HCEC 1CT (cell line): ENCODE results near the gene LIFR.
"Not testable (repeated sequence)": the region's sequence is repeated elsewhere in the genome, so short reads cannot be mapped to it uniquely, and the experiment has no call there.

Experiments
- DNase-seq: peaks from one replicate; pipeline ENCODE4 v3.0.0-alpha.2; 2017

The LIFR gene, protein sequence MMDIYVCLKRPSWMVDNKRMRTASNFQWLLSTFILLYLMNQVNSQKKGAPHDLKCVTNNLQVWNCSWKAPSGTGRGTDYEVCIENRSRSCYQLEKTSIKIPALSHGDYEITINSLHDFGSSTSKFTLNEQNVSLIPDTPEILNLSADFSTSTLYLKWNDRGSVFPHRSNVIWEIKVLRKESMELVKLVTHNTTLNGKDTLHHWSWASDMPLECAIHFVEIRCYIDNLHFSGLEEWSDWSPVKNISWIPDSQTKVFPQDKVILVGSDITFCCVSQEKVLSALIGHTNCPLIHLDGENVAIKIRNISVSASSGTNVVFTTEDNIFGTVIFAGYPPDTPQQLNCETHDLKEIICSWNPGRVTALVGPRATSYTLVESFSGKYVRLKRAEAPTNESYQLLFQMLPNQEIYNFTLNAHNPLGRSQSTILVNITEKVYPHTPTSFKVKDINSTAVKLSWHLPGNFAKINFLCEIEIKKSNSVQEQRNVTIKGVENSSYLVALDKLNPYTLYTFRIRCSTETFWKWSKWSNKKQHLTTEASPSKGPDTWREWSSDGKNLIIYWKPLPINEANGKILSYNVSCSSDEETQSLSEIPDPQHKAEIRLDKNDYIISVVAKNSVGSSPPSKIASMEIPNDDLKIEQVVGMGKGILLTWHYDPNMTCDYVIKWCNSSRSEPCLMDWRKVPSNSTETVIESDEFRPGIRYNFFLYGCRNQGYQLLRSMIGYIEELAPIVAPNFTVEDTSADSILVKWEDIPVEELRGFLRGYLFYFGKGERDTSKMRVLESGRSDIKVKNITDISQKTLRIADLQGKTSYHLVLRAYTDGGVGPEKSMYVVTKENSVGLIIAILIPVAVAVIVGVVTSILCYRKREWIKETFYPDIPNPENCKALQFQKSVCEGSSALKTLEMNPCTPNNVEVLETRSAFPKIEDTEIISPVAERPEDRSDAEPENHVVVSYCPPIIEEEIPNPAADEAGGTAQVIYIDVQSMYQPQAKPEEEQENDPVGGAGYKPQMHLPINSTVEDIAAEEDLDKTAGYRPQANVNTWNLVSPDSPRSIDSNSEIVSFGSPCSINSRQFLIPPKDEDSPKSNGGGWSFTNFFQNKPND

DNA sequence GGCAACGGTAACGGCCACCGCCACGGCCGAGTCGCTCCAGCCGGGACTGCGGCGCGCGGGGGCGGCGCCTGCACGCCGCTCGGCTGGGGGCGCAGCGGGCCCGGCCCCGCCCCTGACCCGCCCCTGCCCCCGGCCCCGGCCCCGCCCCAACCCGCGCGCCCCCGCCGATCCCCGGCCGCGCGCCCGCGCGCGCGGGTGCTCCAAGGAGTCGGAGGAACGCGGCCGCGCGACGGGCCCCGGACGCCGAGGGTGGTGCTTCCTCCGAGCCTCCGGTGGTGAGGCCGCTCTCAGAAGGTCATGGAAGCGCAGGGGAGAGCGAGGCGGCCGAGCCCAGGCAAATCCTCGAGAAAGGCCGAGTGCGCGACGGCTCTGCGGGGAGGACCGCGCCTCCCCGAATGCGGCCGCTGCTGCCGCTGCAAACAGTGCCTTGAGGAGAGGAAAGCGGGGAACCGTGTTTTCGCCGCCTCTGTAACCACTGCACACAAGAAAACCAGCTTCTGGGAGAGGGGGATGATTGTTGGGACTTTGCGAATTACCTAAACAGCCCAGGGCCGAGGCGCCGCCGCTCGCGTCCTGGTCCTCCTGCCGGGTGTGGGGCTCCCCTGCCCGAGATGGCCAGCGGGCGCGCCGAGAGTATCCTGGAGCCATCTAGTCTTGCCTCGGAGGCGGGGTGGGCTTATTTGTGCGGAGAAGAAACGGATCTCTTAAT is at the start of gene LIFR:
Gene LIFR (minus strand): TSS at position 48 of the 709 bp plus-strand sequence. CDS start 25,999 bp downstream, outside the sequence.
- DNase-seq = peak; percentile 77

DNA sequence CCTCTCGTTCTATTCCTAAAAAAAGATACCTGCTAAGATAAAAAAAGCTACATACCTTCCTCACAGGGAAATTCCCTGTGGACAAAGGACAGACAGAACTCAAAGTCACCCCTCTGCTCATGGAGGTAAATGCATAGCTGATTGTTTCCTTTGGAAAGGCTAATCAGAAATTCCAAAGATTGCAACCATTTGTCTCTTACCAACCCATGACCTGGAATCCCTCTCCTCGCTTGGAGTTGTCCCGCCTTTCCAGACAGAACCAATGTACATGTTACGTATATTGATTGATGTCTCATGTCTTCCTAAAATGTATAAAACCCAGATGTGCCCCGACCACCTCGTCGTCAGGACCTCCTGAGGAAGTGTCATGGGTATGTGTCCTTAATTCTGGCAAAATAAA is 49.2 kb upstream of the LIFR start:
- no peak for DNase-seq

DNA sequence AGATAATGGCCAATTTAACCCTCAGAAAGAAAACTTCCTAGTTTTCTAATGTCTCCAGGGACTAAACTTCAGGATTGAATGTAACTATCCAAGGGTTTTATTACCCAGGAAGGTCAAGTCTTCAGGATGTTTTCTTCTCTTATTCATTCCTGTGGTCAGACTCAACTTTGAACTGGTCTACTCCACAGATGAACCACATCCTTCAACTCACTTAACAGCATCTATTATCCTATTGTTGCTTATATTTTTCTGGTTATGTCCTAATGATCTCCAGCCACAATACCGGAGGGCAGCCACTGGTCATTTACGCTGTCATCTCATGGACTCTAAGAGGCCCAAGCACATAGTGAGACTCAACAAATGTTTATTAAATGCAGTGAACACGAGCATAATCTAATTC is 47.2 kb upstream of the LIFR start:
- DNase-seq = peak; percentile 82

DNA sequence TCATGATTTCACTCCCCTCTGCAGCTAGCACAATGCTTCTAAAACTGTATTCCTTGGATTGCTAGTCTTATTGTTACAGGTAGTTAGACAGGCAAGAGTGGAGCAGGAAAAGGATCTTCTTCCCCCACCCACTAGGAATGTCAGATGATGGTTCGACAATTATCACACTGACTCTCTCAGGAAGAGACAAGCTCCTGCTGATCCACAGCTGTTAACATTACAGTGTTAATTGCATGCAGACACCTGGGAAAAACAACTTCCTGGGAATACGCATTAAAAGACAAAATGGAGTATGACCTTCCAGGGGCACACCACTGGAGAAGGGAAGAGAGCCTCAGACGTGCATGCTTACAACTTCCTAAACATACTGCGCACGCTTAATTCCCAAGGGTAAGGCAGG is 46.2 kb upstream of the LIFR start:
- no peak for DNase-seq

DNA sequence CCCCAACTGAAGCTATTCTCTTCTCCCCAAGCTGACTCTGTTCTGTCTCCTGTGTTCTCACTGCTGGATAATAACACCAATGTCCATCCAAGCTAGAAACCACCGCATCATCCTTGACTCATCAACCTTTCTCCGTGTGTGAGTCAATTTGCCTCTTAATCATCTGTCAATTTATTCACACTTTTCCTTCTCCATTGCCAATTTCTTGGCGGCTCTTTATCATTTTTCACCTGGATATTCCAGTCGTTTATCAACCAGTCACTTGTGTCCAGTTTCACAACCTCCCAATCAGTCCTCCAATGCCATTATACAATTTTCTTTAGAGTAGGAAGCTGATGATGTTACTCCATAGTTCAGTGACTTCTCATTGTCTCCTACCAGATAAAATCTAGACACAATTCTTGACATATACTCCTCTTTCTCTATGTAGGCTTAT is 45.4 kb upstream of the LIFR start:
- peak; percentile 71 for DNase-seq

DNA sequence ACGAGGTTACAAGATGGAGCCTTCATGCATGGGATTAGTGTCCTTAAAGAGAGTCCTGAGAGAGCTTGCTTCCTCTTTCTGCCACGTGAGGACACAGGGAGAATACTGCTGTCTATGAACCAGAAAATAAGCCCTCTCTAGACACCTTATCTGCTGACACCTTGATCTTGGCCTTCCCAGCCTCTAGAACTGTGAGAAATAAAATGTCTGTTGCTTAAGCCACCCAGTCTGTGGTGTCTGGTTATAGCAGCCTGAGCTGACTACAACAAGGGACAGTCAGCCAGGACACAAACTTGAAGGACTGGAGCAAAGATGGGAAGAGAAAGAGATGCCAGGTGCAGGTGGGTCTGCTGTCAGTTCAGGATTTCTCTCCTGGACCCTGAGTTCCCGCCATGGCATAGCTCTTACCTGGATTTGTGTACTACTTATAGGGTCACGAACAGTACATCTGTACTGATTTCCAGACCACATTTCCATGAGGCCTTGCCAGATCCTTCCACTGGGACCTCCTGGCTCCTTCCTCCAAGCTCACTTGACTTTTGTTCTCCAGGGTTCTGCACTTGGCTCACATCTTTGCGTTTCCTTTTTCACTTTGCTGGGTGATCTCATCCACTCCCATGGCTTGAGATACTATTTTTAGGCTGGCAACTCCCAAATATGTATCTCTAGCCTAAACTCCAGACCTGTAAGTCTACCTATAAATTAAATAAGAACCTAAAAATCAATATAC is 44.9 kb upstream of the LIFR start:
- peak; percentile 27 for DNase-seq

DNA sequence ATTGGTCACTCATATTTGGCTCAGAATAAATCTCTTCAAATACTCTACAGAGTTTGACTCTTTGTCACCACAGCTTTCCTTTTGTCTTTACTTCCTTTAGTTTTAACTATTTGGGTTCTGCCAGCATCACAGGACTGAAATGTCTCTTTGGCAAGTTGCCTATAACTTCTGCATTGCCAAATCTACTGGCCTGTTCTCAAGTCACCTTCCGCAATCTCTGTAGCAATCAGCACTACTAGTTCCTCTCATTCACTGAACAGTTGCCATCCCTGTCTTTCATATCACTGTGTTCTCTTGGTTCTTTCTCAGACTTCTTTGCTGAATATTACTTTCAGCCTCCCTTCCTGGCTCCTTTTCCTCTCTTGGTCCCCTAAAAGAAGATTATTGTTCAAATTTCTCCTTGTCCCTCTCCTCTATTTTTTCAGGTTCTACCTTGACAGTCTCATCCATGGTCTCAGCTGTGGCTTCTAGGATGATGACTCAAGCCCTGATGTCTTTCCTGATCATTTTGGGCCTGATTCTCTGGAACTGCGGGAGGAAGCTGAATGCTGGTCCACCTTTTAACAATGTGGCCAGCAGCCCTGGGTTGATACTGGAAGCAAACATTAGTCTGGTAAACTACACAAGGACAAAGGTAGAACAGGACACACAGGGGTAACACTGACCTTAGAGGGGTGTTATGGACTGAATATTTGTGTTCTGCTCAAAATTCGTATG is 44.0 kb upstream of the LIFR start:
- no peak for DNase-seq

DNA sequence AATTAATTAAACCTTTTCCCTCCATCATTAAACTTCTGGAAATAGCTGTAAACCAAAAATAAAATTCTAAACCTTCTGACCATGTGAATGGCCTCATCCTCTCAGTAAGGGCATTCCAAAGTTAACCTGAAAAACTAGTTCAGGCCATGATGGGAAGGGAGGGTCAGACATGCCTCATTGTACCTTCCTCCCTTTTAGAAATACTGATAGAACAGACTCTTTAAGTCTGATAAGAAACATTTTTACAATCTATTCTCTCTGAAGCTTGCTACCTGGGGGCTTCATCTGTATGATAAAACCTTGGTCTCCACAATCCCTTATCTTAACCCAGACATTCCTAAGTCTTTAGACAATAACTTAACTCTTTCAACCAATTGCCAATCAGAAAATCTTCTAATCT is 43.3 kb upstream of the LIFR start:
- not testable (repeated sequence) for DNase-seq

DNA sequence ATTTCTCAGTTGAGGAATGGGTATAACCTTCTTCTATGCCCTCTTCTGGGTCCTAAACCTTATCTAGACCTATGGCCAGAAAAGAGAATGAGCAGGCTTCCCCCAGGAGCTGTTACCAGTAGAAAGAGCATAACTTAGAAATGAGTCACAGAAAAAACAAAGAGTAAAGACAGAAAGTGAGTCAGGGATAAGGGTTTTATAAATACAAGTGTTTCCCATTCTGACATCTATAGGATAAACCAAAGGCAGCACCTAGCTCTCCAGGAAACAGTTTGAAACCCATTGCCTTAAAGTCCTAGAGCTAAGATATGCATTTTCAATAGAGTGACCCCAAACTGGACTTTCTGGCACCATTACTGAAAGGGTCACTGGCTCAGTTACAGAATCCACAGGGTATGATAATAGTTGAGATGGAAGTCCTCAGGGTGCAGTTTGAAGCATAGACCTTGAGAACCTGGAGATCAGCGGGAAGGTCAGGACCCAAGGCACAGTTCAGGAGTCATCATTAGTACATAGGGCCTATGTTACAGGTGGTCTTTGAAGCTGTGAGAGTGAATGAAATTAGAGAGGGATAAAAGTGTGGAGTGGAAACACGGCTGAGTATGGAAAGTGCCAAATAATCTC is 42.7 kb upstream of the LIFR start:
- peak; percentile 85 for DNase-seq

DNA sequence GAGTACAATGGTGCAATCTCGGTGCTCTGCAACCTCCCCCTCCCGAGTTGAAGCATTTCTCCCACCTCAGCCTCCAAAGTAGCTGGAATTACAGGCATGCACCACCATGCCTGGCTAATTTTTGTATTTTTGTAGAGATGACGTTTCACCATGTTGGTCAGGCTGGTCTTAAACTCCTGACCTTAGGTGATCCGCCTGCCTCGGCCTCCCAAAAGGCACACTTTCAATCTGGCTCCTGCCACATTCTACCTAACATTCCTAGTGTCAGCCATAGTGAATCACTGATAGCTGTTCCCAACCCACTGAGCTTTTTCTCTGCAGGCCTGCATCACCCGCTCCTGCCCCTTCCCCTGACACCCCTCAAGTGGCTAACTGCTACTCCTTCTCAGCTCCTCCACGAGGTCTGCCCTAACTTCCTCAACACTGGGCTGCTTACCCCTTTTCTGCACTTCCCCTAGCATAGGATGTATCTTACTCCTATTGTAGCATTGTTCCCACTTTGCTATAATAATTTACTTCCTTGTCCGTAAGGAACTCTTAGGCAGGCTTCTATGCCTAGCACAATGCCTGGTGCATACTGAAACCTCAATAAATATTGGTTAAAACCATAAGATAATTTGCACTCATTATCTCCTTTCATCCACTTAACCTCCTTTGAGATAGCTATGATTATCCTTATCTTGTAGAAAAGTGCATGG is 42.0 kb upstream of the LIFR start:
- no peak for DNase-seq

DNA sequence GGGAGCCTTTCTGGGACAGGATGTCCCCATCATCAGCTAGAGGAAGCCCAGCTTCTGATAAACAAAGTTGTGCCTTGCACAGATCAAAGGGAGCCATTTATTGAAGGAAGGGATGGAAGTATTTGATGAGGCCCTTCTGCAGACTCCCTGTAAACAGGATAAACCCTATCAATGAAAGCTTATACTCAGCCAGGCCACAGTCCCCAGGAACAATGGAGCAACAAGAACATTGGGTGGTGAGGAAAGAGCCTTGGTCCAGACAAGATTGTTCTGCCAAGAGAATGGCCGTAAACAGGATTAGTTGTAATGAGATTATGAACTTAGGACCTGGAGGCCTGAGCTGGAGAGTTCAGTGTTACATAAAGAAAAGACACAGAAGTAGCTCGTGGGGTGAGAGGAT is 40.5 kb upstream of the LIFR start:
- DNase-seq = no peak

DNA sequence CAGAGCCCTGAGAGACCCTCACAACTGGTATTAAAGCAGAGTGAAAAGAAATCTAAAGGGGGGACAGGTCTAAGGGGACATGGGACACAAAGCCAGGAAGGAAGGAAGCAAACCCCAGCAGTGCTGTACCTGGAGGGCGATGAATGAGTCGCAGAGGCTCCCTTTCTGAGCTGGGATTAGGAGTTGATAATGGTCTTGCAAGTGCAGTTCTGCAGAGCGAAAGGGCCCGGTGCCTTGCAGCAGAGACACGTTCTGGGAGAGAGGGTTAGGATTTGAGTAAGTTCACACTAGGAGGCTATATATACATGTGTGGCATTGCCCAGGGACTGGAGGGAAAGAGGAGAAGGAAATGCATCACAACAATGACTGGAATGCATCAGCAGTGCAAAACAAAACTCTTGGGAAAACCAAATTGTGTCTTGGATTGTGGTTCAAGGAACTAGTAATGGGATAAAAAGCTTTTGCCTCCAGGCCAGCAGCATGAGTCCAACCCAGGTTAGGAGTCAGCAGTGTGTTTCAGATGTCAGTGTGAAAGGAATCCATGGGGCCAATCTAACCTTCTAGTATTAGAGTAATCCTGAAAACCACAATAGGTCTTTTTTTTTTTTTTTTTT is 38.8 kb upstream of the LIFR start:
- peak; percentile 23 for DNase-seq

DNA sequence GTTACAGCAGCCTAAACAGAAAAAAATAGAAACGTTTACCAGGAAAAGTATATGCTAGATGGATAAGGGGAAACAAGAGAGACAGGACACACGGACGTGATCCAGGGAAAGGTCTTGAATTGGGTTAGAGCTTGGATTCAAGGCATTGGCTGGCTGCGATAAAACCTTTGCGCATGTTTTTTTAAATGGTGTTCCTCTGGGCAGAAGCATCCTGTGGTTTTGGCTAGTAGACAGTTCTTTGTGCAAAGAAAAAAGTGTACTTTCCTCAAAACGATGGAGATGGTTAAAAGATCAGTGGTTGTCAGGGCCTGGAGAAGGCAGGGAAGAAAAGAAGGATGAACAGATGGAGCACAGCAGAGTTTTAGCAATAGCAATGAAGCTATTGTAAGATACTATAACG is 37.5 kb upstream of the LIFR start:
- no peak for DNase-seq

DNA sequence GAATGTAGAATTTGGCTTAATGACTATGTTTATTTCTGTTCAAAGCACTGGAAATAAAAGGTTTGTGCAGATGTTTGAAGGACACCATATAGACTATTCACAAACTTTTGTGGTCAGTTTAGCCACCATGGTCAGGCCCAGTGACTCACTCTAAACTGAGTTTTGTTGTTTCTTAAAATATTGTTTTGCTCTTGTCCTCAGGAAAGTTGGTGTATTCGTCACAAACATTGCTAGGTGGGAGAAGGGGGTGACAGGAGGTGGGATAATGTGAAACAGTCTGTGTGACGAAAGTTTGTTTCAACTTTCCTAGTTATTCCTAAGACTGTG is 35.0 kb upstream of the LIFR start:
- DNase-seq = no peak

DNA sequence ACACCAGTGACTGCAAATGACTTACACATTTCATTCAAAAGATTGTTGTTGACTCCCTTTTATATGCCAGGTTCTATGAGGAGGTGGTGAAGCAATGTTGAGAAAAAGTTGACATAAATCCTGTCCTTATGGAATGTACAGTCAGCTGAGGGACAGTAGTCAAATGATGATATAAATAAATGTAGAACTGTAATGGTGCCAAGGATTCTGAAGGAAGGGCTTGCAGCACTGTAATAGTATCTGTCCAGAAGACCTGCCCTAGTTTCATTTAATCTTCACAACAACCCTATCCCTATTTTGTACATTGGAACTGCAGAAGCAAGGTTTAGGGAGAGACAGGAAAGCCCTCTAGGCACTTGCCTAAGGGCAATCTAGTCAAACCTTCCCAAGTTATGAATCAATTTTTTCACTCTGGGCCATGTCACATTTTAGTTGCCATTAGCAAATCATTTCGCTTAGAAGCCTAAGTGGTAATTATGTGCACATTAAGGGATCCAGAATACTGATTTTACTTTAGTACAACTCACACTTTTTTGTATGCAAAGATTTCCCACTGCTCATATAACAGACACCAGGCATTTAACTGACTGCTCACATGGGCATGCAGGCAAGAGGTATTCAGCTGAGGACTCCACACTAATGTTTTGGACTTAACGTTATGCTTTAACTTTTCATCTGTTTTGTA is 34.5 kb upstream of the LIFR start:
- DNase-seq = no peak

DNA sequence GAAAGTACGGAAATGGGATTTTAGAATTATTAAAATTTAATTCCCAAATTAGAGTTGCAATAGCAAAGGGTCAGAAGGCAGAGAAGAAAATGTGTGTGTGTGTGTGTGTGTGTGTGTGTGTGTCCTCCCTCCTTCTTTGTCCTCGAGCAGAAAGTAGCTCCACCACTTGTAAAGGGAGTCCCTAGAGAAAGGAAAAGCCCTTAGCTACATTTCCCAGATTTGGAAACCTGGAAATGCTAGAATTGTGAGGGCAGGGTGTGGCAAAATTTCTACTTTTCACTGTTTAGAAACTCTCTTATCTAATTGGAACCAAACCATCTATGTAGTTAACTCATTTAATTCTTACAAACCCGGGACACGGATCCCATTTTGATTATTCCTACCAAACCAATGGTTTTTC is 33.2 kb upstream of the LIFR start:
- no peak for DNase-seq

DNA sequence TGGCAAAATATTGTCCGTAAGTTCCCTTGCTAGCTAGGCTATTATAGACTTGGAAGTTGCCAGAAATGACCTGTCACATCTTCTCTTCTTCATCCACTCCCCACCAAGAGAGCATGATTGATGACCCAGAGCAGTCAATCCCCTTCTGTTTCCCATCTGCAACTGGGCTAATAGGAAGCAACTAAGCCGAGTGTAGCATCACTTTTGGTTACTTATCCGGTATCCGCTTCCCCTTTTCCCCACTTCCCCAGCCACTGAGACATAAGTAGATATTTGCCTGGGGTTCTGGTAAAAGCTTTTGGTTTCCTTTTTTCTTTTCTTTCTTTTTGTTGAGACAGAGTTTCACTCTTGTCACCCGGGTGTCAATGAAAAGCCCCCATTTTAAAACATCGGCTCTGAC is 29.4 kb upstream of the LIFR start:
- DNase-seq = no peak

DNA sequence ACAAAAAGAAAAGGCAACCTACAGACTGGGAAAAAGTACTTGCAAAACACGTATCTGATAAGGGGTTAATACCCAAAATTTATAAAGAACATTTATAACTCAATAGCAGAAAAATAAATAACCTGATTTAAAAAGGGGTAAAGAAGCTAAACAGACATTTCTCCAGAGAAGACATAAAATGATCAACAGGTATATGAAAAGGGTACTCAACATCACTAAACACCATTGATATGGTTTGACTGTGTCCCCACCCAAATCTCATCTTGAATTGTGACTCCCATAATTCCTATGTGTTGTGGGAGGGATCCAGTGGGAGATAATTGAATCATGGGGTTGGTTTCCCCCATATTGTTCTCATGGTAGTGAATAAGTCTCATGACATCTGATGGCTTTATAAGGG is 27.1 kb upstream of the LIFR start:
- DNase-seq = no peak

DNA sequence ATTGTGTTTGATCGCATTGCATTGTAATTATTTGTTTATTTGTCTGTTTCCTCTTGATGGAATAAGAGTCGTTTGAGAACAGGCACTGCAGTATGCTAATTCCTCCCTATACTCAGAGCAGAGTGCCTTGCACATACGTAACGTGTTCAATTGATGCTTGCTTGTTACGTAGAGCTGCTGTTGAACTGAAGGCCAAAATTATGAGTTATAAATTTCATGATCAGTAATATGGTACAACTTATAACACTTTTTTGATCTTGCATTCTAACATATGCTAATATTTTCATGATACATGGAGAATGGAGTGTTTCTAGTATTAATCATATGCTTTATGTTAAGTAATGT is 26.5 kb upstream of the LIFR start:
- no peak for DNase-seq
